ENCODE results near the gene ADAMTSL4. TPM values are rescaled to one million over a fixed set of nuclear protein-coding genes. Genes with fewer than 3 reads are reported as not detected.

ADAMTSL4 gene
- total RNA-seq, 1 experiment from 2014 or later, result 0.87 TPM

DNA sequence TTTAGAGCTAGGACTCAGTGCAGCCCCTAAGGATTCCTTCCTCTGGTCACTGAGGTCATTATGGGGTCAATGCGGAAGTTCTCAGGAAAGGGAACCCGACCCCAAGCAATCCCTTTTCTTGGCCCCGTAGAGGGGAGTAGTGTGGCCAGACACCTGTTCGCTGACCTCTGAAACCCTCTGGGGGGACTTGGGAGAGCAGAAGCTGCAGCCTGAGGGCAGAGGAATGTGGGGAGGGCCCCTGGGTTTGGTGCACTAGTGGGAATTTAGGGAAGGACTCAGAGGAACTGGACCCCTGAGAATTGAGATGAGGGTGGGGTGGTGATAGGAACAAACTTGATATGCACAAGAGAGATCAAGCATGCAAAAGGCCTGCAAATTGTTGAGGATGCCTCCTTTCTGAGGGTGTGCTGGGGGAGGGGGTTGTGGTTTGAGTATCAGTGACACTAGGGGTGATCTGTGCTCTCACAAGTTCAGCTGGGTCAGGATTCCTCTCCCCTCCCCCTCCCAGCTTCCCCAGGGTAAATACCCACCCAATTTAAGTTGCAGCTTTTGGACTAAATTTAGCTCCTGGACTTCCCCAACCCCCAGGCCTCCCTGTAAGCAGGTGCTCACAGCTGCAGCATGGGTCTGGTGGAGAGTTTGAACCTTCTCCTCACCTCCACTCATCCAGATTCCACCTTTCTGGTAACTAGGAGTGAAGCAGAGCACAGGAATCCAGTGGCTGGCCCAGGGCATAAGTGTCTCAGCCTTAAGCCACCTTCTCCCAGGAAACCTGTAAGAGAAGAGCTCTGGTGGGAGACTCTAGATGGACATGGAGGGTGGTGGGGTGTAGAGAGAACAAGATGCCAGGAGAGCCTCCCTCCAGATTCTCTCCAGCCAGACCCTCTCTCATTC is 13.5 kb downstream of the ADAMTSL4 start:
- TF ChIP-seq EZH2 (IDR thresholded peaks at IDR 0.05; ENCODE audit: low read length, unreplicated experiment) (no peak), EZH2phosphoT487 (IDR thresholded peaks at IDR 0.05; ENCODE audit: borderline replicate concordance, low read length) (no peak)
- TF ChIP-seq, protein P1, sequence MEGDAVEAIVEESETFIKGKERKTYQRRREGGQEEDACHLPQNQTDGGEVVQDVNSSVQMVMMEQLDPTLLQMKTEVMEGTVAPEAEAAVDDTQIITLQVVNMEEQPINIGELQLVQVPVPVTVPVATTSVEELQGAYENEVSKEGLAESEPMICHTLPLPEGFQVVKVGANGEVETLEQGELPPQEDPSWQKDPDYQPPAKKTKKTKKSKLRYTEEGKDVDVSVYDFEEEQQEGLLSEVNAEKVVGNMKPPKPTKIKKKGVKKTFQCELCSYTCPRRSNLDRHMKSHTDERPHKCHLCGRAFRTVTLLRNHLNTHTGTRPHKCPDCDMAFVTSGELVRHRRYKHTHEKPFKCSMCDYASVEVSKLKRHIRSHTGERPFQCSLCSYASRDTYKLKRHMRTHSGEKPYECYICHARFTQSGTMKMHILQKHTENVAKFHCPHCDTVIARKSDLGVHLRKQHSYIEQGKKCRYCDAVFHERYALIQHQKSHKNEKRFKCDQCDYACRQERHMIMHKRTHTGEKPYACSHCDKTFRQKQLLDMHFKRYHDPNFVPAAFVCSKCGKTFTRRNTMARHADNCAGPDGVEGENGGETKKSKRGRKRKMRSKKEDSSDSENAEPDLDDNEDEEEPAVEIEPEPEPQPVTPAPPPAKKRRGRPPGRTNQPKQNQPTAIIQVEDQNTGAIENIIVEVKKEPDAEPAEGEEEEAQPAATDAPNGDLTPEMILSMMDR (conservative IDR thresholded peaks at IDR 0.05; ENCODE audit: low read depth, low read length), result no peak
- H3K4me2 ChIP-seq (ENCODE audit: low read length), result peak overlapping the region; percentile 94
- ATAC-seq (no peak), DNase-seq (peak; percentile 28)
- BruUV-seq (replicated peaks), result no TSS peak
- no peak overlapping the region for H2AFZ ChIP-seq (ENCODE audit: low read length)
- ChIA-PET POLR2A (ENCODE audit: unreplicated experiment) (interaction anchor here (0.5 to 2.3 kb wide), 10 partner anchors 10 to 817 kb away, joined by 3 to 31 read pairs (median 5); partner anchors contain the start of genes CERS2, ENSA, FALEC and MCL1), CTCF (interaction anchor here (0.6 to 2.2 kb wide), 4 partner anchors 17 to 251 kb away, joined by 3 to 7 read pairs (median 4); partner anchors contain the start of genes ENSA and MCL1)
- intact Hi-C loops (cut with micrococcal nuclease), result loop anchor here (5.0 to 10.0 kb wide), 3 partner anchors 135 to 432 kb away; partner anchors contain the start of genes GOLPH3L and SETDB1
- no peaks in the 10 kb centered on the region for H3K9me2 ChIP-seq (replicated peaks; ENCODE audit: low read length)
- H3K4me1 ChIP-seq (ENCODE audit: insufficient read depth, low read length), result peaks cover 42% of the 10 kb centered on the region
- H3F3A ChIP-seq (ENCODE audit: low read length, unreplicated experiment), result peaks cover 3% of the 10 kb centered on the region
- H3K27me3 ChIP-seq (ENCODE audit: low read length), result no peaks in the 10 kb centered on the region
- H3K9me3 ChIP-seq (ENCODE audit: low read length), result no peaks in the 10 kb centered on the region
- H3K27ac ChIP-seq (ENCODE audit: low read length), result peak overlapping the region; percentile 96
- peaks cover 26% of the 10 kb centered on the region for H3K79me2 ChIP-seq (ENCODE audit: low read length)
- peak overlapping the region; percentile 89 for H3K9ac ChIP-seq (ENCODE audit: low read length)
- peak overlapping the region; percentile 69 for H3K4me3 ChIP-seq (ENCODE audit: low read length)
- H3K36me3 ChIP-seq (ENCODE audit: low read depth, low read length), result no peaks in the 10 kb centered on the region
- H4K20me1 ChIP-seq (ENCODE audit: low read length), result no peaks in the 10 kb centered on the region

DNA sequence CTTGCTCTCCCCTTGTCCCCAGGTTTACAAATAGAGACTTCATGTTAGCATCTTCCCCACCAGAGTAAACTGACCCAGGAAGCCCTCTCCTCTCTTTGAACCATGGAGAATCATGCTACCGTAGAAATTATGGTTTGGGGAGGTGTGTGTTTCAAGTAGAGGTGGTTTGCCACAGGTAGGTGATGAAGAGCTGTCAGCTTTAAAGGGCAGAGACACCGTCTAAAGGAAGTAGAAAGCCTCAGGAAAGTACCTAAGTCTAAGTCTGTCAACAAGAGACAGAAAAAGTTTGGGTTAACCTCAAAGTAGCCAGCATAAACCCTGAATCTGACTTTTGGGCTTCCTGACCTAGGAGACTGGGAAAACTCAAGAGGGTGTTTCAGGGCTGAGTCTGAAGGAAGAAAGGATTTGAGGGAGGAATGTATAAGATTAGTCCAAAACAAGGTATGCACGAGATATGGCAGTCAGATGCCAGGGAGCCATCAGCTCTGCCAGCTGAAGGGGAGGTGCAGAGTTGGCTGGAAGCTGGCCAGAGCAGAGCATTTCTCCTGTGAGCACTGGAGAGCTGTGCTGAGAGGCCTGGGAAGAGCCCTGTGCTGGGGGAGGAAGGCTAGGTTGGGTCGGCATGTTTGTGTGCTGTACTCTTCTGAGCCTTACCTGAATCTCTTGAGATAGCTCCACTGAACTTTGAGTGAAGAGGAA is 14.3 kb downstream of the ADAMTSL4 start:
- ChIA-PET CTCF (no interaction called here), POLR2A (ENCODE audit: unreplicated experiment) (interaction anchor here (0.6 to 0.8 kb wide), 3 partner anchors 9 to 61 kb away, joined by 3 to 6 read pairs (median 5); partner anchors contain the start of gene MCL1)
- peak overlapping the region; percentile 96 for H3K27ac ChIP-seq (ENCODE audit: low read length)
- H3K27me3 ChIP-seq (ENCODE audit: low read length), result no peaks in the 10 kb centered on the region
- peaks cover 50% of the 10 kb centered on the region for H3K4me1 ChIP-seq (ENCODE audit: insufficient read depth, low read length)
- TF ChIP-seq EZH2 (IDR thresholded peaks at IDR 0.05; ENCODE audit: low read length, unreplicated experiment) (no peak), EZH2phosphoT487 (IDR thresholded peaks at IDR 0.05; ENCODE audit: borderline replicate concordance, low read length) (no peak)
- TF ChIP-seq, protein P1 (conservative IDR thresholded peaks at IDR 0.05; ENCODE audit: low read depth, low read length), result no peak
- peaks cover 29% of the 10 kb centered on the region for H3K79me2 ChIP-seq (ENCODE audit: low read length)
- intact Hi-C loops (cut with micrococcal nuclease), result loop anchor here (5.0 to 10.0 kb wide), 3 partner anchors 134 to 431 kb away; partner anchors contain the start of genes GOLPH3L and SETDB1
- H3F3A ChIP-seq (ENCODE audit: low read length, unreplicated experiment), result peaks cover 3% of the 10 kb centered on the region
- no peak for ATAC-seq
- no peak overlapping the region for H2AFZ ChIP-seq (ENCODE audit: low read length)
- H3K36me3 ChIP-seq (ENCODE audit: low read depth, low read length), result no peaks in the 10 kb centered on the region
- no peak overlapping the region for H3K9ac ChIP-seq (ENCODE audit: low read length)
- no peaks in the 10 kb centered on the region for H3K9me2 ChIP-seq (replicated peaks; ENCODE audit: low read length)
- no TSS peak for BruUV-seq (replicated peaks)
- no peak overlapping the region for H3K4me2 ChIP-seq (ENCODE audit: low read length)
- H3K4me3 ChIP-seq (ENCODE audit: low read length), result no peak overlapping the region
- no peaks in the 10 kb centered on the region for H3K9me3 ChIP-seq (ENCODE audit: low read length)
- H4K20me1 ChIP-seq (ENCODE audit: low read length), result peaks cover under 1% of the 10 kb centered on the region; the same call in 1 of the 2 replicates
- peak; percentile 48 for DNase-seq

All from PC-3 (cell line).